GM12878 (cell line): ENCODE results near the gene ATXN2. TPM values are rescaled to one million over a fixed set of nuclear protein-coding genes. Genes with fewer than 3 reads are reported as not detected.

Experiments
- ATAC-seq: fragments of 200-7000 bp; cut with Tn5 transposase; 3 replicates; pipeline ENCODE4 v1.9.1; 2020; ENCODE audit warnings: mild to moderate bottlenecking, moderate library complexity
- BruUV-seq: library from RNA; stranded (reverse); fragments of 400-500 nt; replicated peaks from 2 replicates; lab custom pipeline; 2021; lab: Mats Ljungman, UMichigan
- CTCF ChIA-PET: fragments of 300-600 bp; sonication (Branson Sonifier 250); formaldehyde crosslinking; extraction: SDS; loops from one replicate; lab custom pipeline; 2021; ENCODE audit warnings: inconsistent platforms; lab: Yijun Ruan, JAX
- POLR2A ChIA-PET: fragments of 350-600 bp; formaldehyde crosslinking; extraction: SDS; loops from one replicate; lab custom pipeline; 2021; ENCODE audit warnings: inconsistent platforms; lab: Charles Lee
- RAD21 ChIA-PET: fragments of 300-600 bp; sonication (Branson Sonifier 250); formaldehyde crosslinking; loops from one replicate; lab custom pipeline; 2023; ENCODE audit warnings: antibody characterized with exemption; ENCODE audit not compliant: unreplicated experiment; lab: Charles Lee
- SMC1A ChIA-PET: fragments of 300-600 bp; sonication (Branson Sonifier 250); formaldehyde crosslinking; loops from one replicate; lab custom pipeline; 2023; ENCODE audit not compliant: unreplicated experiment, uncharacterized antibody; lab: Charles Lee
- DNase-seq: peaks from one replicate; pipeline ENCODE4 v3.0.0-alpha.2; 2011; ENCODE audit warnings: low read depth, low spot score
- FAIRE-seq: peaks from 3 replicates; lab custom pipeline; 2011; peaks lifted over from hg19 to GRCh38; lab: Jason Lieb, UNC
- H2AFZ ChIP-seq: 2 replicates; pipeline ENCODE4 v1.6.0; 2011; ENCODE audit warnings: low read depth, low read length, control low read depth; ENCODE audit not compliant: control insufficient read depth
- H3K27ac ChIP-seq: 2 replicates; pipeline ENCODE4 v1.5.1; 2011; ENCODE audit warnings: control low read depth; ENCODE audit not compliant: control insufficient read depth, insufficient read depth
- H3K27me3 ChIP-seq, 2 experiments: replicated peaks in 1 of 2; 2 replicates each; pipeline versions ENCODE4 v1.6.0 to v1.6.1; 2011; ENCODE audit warnings: low read length in 1 of 2; ENCODE audit not compliant: control insufficient read depth in 2 of 2, insufficient read depth in 2 of 2
- H3K36me3 ChIP-seq, 2 experiments: 2 replicates each; pipeline ENCODE4 v1.5.1; 2011; ENCODE audit warnings: low read length in 1 of 2; ENCODE audit not compliant: control insufficient read depth in 2 of 2, insufficient read depth in 2 of 2
- H3K4me1 ChIP-seq: 2 replicates; pipeline ENCODE4 v1.6.1; 2011; ENCODE audit warnings: mild to moderate bottlenecking, low read length, moderate library complexity, mixed read lengths; ENCODE audit not compliant: control insufficient read depth, insufficient read depth
- H3K4me2 ChIP-seq: 2 replicates; pipeline ENCODE4 v1.6.0; 2011; ENCODE audit warnings: control low read depth; ENCODE audit not compliant: control insufficient read depth, insufficient read depth
- H3K4me3 ChIP-seq: fragments of 200-600 bp; sonication (generic); 2 replicates; pipeline ENCODE4 v1.5.1; 2016
- H3K79me2 ChIP-seq: 2 replicates; pipeline ENCODE4 v1.6.0; 2011; ENCODE audit warnings: low read length; ENCODE audit not compliant: control insufficient read depth, insufficient read depth
- H3K9ac ChIP-seq: 2 replicates; pipeline ENCODE4 v1.8.0; 2011; ENCODE audit warnings: low read length, control low read depth, mixed read lengths; ENCODE audit not compliant: control insufficient read depth, insufficient read depth
- H3K9me3 ChIP-seq: replicated peaks from 3 replicates; pipeline ENCODE4 v1.5.1; 2011; ENCODE audit warnings: mild to moderate bottlenecking, low read length; ENCODE audit not compliant: control insufficient read depth, insufficient read depth
- H4K20me1 ChIP-seq: 2 replicates; pipeline ENCODE4 v1.6.0; 2011; ENCODE audit not compliant: control insufficient read depth, insufficient read depth
- BHLHE40 ChIP-seq, 2 experiments: fragments of 450-650 bp in 1 of 2; IDR thresholded peaks; 2 replicates each; pipeline ENCODE4 v1.6.1; 2011 to 2017; ENCODE audit warnings: low read depth in 2 of 2, borderline replicate concordance in 1 of 2, improper control_type of control experiment in 1 of 2, low read length in 1 of 2, mild to moderate bottlenecking in 1 of 2
- BMI1 ChIP-seq: fragments of 450-650 bp; IDR thresholded peaks from 2 replicates; pipeline ENCODE4 v1.6.1; 2016; ENCODE audit warnings: mild to moderate bottlenecking, moderate library complexity, borderline replicate concordance
- IKZF2 ChIP-seq, 2 experiments: fragments of 450-650 bp; IDR thresholded peaks; 2 replicates each; pipeline ENCODE4 v1.6.1; 2017; ENCODE audit warnings: mild to moderate bottlenecking in 2 of 2, moderate library complexity in 2 of 2
- LARP7 ChIP-seq: fragments of 450-650 bp; IDR thresholded peaks from 2 replicates; pipeline ENCODE4 v1.6.1; 2017; ENCODE audit warnings: mild to moderate bottlenecking
- POLR2AphosphoS2 ChIP-seq: IDR thresholded peaks from 2 replicates; pipeline ENCODE4 v1.6.1; 2011; ENCODE audit warnings: low read depth, mild to moderate bottlenecking, low read length, improper control_type of control experiment, moderate library complexity
- RB1 ChIP-seq: fragments of 450-650 bp; formaldehyde crosslinking; IDR thresholded peaks from 2 replicates; pipeline ENCODE4 v1.6.1; 2017; ENCODE audit warnings: mild to moderate bottlenecking, borderline replicate concordance
- SMARCA5 ChIP-seq: fragments of 450-650 bp; IDR thresholded peaks from 2 replicates; pipeline ENCODE4 v1.6.1; 2017; ENCODE audit warnings: mild to moderate bottlenecking
- STAT3 ChIP-seq: IDR thresholded peaks from 2 replicates; pipeline ENCODE4 v1.6.1; 2011; ENCODE audit warnings: low read depth, low read length, improper control_type of control experiment
- SUPT20H ChIP-seq: IDR thresholded peaks from 2 replicates; pipeline ENCODE4 v1.6.1; 2011; ENCODE audit warnings: low read depth, mild to moderate bottlenecking, low read length, moderate library complexity, borderline replicate concordance; ENCODE audit not compliant: control insufficient read depth
- ZBED1 ChIP-seq: IDR thresholded peaks from 2 replicates; pipeline ENCODE4 v1.6.1; 2016; ENCODE audit warnings: borderline replicate concordance
- ZNF274 ChIP-seq: IDR thresholded peaks from one replicate; pipeline ENCODE4 v1.8.0; 2011; ENCODE audit not compliant: insufficient read length, insufficient read depth
- WGBS: methylation state at CpG from one replicate; pipeline ENCODE4 v1.1.6; 2016; ENCODE audit warnings: low lambda C conversion rate; ENCODE audit not compliant: insufficient replicate concordance, insufficient coverage; ENCODE audit errors: missing lambda C conversion rate; 5-methylcytosine and 5-hydroxymethylcytosine counted together
- in situ Hi-C: fragments of 300-500 bp; cut with MboI; formaldehyde crosslinking; loops from 9 replicates; pipeline ENCODE4 v1.14.3; 2018; ENCODE audit warnings: mixed read lengths
- intact Hi-C: fragments of 100-400 bp; cut with micrococcal nuclease; formaldehyde crosslinking; loops from one replicate; pipeline ENCODE4 v1.14.2; 2022; ENCODE audit not compliant: unreplicated experiment
- polyA plus RNA-seq, 11 experiments: library from polyadenylated mRNA; depleted of rRNA in 4 of 11; unstranded in 6 of 11; stranded (reverse) in 5 of 11; fragments of >200 nt; fragmentation: Nextera tagmentation in 4 of 11; fragmentation: Illumina TruSeq in 1 of 11; extraction: Ambion mirVana in 4 of 11; extraction: Trizol in 1 of 11; gene quantifications; 1 replicate in 1 of 11; 2 replicates in 10 of 11; pipeline versions ENCODE4 v1.2.1 to v1.2.3, GENCODE V29; 2011 to 2016; ENCODE audit warnings: inconsistent platforms in 2 of 11, missing spikeins in 2 of 11, low read depth in 1 of 11
- total RNA-seq, 4 experiments: library from RNA; depleted of rRNA in 3 of 4; stranded (reverse); fragments of >200 nt in 3 of 4; fragmentation: Illumina TruSeq in 1 of 4; extraction: Trizol in 1 of 4; gene quantifications; 2 replicates each; pipeline versions ENCODE4 v1.2.1 to v1.2.3, GENCODE V29; 2013 to 2021
- TF ChIP-seq, protein P1 (sequence below): IDR thresholded peaks from 2 replicates; pipeline ENCODE4 v1.6.1; 2012; ENCODE audit warnings: low read depth, low read length, improper control_type of control experiment
- TF ChIP-seq, protein P2 (sequence below): fragments of 450-650 bp; IDR thresholded peaks from 2 replicates; pipeline ENCODE4 v1.6.1; 2017; ENCODE audit warnings: mild to moderate bottlenecking, moderate library complexity
- TF ChIP-seq, protein P3 (sequence below): fragments of 450-650 bp; IDR thresholded peaks from 2 replicates; pipeline ENCODE4 v1.6.1; 2017; ENCODE audit warnings: low read depth, mild to moderate bottlenecking, moderate library complexity
- TF ChIP-seq, protein P4 (sequence below): IDR thresholded peaks from 2 replicates; pipeline ENCODE4 v1.6.1; 2012; ENCODE audit warnings: low read length, inconsistent platforms

Gene ATXN2
- total and polyA plus RNA-seq, 10 of the 15 experiments (the other 5 are each of a cell fraction or from before 2014, with no cell fraction given), result 8.8 to 31.5 (median 19.0) TPM

DNA sequence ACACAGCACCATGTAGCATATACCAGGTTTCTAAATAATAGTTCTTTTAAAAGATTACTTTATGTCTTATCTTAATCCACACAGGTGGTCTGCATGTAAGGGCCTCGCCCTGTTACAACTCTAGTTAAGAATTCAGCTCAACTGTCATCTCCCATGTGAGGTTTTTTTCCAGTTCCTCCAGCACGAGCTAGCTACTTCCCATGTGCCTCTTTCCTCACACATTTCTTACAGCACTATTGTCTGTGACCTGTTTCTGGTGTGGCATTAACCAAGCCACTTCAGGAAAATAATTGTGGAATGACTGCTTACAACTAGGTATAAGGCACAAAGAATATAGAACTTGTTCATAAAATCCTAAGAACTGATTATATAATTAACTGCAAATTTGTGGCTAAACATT, 127.9 kb downstream of the ATXN2 start:
- WGBS, result 96% methylated on average over 2 of the region's 2 CpGs
- no peaks in the 10 kb centered on the region for H3K27me3 ChIP-seq
- H3K9me3 ChIP-seq, result no peaks in the 10 kb centered on the region
- H3K4me2 ChIP-seq, result no peak overlapping the region
- ATAC-seq (no peak), DNase-seq (no peak), FAIRE-seq (no peak)
- CTCF ChIA-PET, result interaction anchor here (1.1 to 1.4 kb wide), 3 partner anchors 16 to 202 kb away, joined by 3 to 5 read pairs (median 4); no protein-coding TSS in a partner anchor
- H3K27ac ChIP-seq, result no peak overlapping the region
- intact Hi-C loops, result no loop called here
- SMC1A ChIA-PET, result interaction anchor here (1.1 to 1.9 kb wide), 4 partner anchors 16 to 74 kb away, joined by 4 to 5 read pairs (median 4); no protein-coding TSS in a partner anchor
- TF ChIP-seq SMARCA5, result no peak
- TF ChIP-seq RB1, result no peak
- TF ChIP-seq BMI1, result no peak
- no peak for TF ChIP-seq BHLHE40 (IDR thresholded peaks at IDR 0.05; ENCODE audit: borderline replicate concordance in 1 of 2, low read depth in 2 of 2, low read length in 1 of 2)
- no peak for TF ChIP-seq POLR2AphosphoS2
- TF ChIP-seq STAT3, result no peak
- TF ChIP-seq, protein P1, sequence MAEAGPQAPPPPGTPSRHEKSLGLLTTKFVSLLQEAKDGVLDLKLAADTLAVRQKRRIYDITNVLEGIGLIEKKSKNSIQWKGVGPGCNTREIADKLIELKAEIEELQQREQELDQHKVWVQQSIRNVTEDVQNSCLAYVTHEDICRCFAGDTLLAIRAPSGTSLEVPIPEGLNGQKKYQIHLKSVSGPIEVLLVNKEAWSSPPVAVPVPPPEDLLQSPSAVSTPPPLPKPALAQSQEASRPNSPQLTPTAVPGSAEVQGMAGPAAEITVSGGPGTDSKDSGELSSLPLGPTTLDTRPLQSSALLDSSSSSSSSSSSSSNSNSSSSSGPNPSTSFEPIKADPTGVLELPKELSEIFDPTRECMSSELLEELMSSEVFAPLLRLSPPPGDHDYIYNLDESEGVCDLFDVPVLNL, result no peak
- no peak for TF ChIP-seq ZNF274
- TF ChIP-seq LARP7, result no peak
- TF ChIP-seq, protein P2, sequence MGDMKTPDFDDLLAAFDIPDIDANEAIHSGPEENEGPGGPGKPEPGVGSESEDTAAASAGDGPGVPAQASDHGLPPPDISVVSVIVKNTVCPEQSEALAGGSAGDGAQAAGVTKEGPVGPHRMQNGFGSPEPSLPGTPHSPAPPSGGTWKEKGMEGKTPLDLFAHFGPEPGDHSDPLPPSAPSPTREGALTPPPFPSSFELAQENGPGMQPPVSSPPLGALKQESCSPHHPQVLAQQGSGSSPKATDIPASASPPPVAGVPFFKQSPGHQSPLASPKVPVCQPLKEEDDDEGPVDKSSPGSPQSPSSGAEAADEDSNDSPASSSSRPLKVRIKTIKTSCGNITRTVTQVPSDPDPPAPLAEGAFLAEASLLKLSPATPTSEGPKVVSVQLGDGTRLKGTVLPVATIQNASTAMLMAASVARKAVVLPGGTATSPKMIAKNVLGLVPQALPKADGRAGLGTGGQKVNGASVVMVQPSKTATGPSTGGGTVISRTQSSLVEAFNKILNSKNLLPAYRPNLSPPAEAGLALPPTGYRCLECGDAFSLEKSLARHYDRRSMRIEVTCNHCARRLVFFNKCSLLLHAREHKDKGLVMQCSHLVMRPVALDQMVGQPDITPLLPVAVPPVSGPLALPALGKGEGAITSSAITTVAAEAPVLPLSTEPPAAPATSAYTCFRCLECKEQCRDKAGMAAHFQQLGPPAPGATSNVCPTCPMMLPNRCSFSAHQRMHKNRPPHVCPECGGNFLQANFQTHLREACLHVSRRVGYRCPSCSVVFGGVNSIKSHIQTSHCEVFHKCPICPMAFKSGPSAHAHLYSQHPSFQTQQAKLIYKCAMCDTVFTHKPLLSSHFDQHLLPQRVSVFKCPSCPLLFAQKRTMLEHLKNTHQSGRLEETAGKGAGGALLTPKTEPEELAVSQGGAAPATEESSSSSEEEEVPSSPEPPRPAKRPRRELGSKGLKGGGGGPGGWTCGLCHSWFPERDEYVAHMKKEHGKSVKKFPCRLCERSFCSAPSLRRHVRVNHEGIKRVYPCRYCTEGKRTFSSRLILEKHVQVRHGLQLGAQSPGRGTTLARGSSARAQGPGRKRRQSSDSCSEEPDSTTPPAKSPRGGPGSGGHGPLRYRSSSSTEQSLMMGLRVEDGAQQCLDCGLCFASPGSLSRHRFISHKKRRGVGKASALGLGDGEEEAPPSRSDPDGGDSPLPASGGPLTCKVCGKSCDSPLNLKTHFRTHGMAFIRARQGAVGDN, result no peak
- no peak for TF ChIP-seq IKZF2 (IDR thresholded peaks at IDR 0.05)
- TF ChIP-seq, protein P3, sequence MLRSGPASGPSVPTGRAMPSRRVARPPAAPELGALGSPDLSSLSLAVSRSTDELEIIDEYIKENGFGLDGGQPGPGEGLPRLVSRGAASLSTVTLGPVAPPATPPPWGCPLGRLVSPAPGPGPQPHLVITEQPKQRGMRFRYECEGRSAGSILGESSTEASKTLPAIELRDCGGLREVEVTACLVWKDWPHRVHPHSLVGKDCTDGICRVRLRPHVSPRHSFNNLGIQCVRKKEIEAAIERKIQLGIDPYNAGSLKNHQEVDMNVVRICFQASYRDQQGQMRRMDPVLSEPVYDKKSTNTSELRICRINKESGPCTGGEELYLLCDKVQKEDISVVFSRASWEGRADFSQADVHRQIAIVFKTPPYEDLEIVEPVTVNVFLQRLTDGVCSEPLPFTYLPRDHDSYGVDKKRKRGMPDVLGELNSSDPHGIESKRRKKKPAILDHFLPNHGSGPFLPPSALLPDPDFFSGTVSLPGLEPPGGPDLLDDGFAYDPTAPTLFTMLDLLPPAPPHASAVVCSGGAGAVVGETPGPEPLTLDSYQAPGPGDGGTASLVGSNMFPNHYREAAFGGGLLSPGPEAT, result no peak
- no peak for TF ChIP-seq SUPT20H
- TF ChIP-seq, protein P4, sequence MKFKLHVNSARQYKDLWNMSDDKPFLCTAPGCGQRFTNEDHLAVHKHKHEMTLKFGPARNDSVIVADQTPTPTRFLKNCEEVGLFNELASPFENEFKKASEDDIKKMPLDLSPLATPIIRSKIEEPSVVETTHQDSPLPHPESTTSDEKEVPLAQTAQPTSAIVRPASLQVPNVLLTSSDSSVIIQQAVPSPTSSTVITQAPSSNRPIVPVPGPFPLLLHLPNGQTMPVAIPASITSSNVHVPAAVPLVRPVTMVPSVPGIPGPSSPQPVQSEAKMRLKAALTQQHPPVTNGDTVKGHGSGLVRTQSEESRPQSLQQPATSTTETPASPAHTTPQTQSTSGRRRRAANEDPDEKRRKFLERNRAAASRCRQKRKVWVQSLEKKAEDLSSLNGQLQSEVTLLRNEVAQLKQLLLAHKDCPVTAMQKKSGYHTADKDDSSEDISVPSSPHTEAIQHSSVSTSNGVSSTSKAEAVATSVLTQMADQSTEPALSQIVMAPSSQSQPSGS, result no peak
- no peak for TF ChIP-seq ZBED1
- no peaks in the 10 kb centered on the region for H3K4me1 ChIP-seq
- in situ Hi-C loops, result no loop called here
- H3K36me3 ChIP-seq, result peaks cover 2 to 10% of the 10 kb centered on the region in 2 experiments; a peak in 2 of 4 replicates
- BruUV-seq, result no TSS peak
- POLR2A ChIA-PET, result no interaction called here
- H3K79me2 ChIP-seq, result no peaks in the 10 kb centered on the region
- RAD21 ChIA-PET, result interaction anchor here (1.2 to 1.3 kb wide), 2 partner anchors 19 to 74 kb away, joined by 3 to 4 read pairs; no protein-coding TSS in a partner anchor
- no peak overlapping the region for H3K9ac ChIP-seq
- no peak overlapping the region for H3K4me3 ChIP-seq
- no peak overlapping the region for H2AFZ ChIP-seq
- H4K20me1 ChIP-seq, result no peaks in the 10 kb centered on the region
